HepG2 (cell line): ENCODE data around the gene RAD54L. TPM values are rescaled to one million over a fixed set of nuclear protein-coding genes. Genes with fewer than 3 reads are reported as not detected.

Experiments
- BRCA1 ChIP-seq: sonication (generic); formaldehyde crosslinking; IDR thresholded peaks from 2 replicates; pipeline ENCODE4 v1.4.0; 2020; ENCODE audit warnings: missing genetic modification reagents
- RBAK ChIP-seq: sonication (generic); formaldehyde crosslinking; IDR thresholded peaks from 2 replicates; pipeline ENCODE4 v1.5.1; 2020; ENCODE audit warnings: mild to moderate bottlenecking, missing genetic modification reagents
- RERE ChIP-seq: IDR thresholded peaks from 2 replicates; pipeline ENCODE4 v1.6.1; 2016; ENCODE audit warnings: low read depth, missing genetic modification reagents, missing compliant biosample characterization
- RFXANK ChIP-seq: IDR thresholded peaks from 2 replicates; pipeline ENCODE4 v1.6.1; 2016
- SPEN ChIP-seq: sonication (generic); formaldehyde crosslinking; IDR thresholded peaks from 2 replicates; pipeline ENCODE4 v1.5.1; 2020; ENCODE audit warnings: low read depth, mild to moderate bottlenecking, missing genetic modification reagents
- TAF15 ChIP-seq: fragments of 200-400 bp; formaldehyde crosslinking; IDR thresholded peaks from one replicate; pipeline ENCODE4 v1.6.1; 2018; ENCODE audit warnings: mild to moderate bottlenecking, low read depth, low read length; ENCODE audit not compliant: poor library complexity, severe bottlenecking
- XBP1 ChIP-seq: sonication (generic); formaldehyde crosslinking; IDR thresholded peaks from 2 replicates; pipeline ENCODE4 v1.5.0; 2020; ENCODE audit warnings: missing genetic modification reagents
- ZEB1 ChIP-seq: IDR thresholded peaks from 2 replicates; pipeline ENCODE4 v1.6.1; 2012; ENCODE audit warnings: mild to moderate bottlenecking, low read depth, inconsistent platforms; ENCODE audit not compliant: insufficient replicate concordance
- ZNF280D ChIP-seq: sonication (generic); formaldehyde crosslinking; IDR thresholded peaks from 2 replicates; pipeline ENCODE4 v1.5.1; 2020; ENCODE audit warnings: mild to moderate bottlenecking, missing genetic modification reagents
- ZNF451 ChIP-seq: sonication (generic); formaldehyde crosslinking; IDR thresholded peaks from 2 replicates; pipeline ENCODE4 v1.5.0; 2020; ENCODE audit warnings: mild to moderate bottlenecking, missing genetic modification reagents
- ZNF562 ChIP-seq: sonication (generic); formaldehyde crosslinking; IDR thresholded peaks from 2 replicates; pipeline ENCODE4 v1.8.0; 2022; ENCODE audit warnings: missing genetic modification reagents, borderline replicate concordance
- ZNF572 ChIP-seq: sonication (generic); formaldehyde crosslinking; IDR thresholded peaks from 2 replicates; pipeline ENCODE4 v1.5.1; 2020; ENCODE audit warnings: mild to moderate bottlenecking, missing genetic modification reagents
- ZNF589 ChIP-seq: sonication (generic); formaldehyde crosslinking; conservative IDR thresholded peaks from 2 replicates; pipeline ENCODE4 v1.8.0; 2022; ENCODE audit warnings: mild to moderate bottlenecking, moderate library complexity, missing genetic modification reagents
- ZNF644 ChIP-seq: IDR thresholded peaks from 2 replicates; pipeline ENCODE4 v1.6.1; 2016; ENCODE audit warnings: low read depth
- ZNF687 ChIP-seq: sonication (generic); formaldehyde crosslinking; IDR thresholded peaks from 2 replicates; pipeline ENCODE4 v1.5.1; 2020; ENCODE audit warnings: mild to moderate bottlenecking, missing genetic modification reagents, moderate library complexity
- polyA plus RNA-seq, 8 experiments: library from polyadenylated mRNA; depleted of rRNA in 3 of 8; stranded (reverse) in 7 of 8; unstranded in 1 of 8; fragments of >200 nt; fragmentation: Illumina TruSeq in 4 of 8; extraction: Trizol in 4 of 8; gene quantifications; 2 replicates each; pipeline versions ENCODE4 v1.2.1 to v1.2.3, GENCODE V29; 2011 to 2016; ENCODE audit warnings: low read depth in 4 of 8, missing spikeins in 1 of 8, mixed read lengths in 1 of 8; ENCODE audit not compliant: insufficient read depth in 1 of 8
- total RNA-seq, 5 experiments: library from RNA; depleted of rRNA; stranded (reverse); fragments of >200 nt; fragmentation: Illumina TruSeq; extraction: Trizol; gene quantifications; 2 replicates each; pipeline ENCODE4 v1.2.3, GENCODE V29; 2016; ENCODE audit warnings: low read depth in 1 of 5

RAD54L gene
- total and polyA plus RNA-seq, 2 of the 13 experiments (the other 11 are each of a cell fraction or from before 2014, with no cell fraction given): 10.2 to 30.0 TPM

GRCh38 chr1:46301808-46302640 is 54.5 kb downstream of the RAD54L start (continued):
- TF ChIP-seq ZNF687 (CRISPR knock-in tag): peak; percentile 77
- no peak for TF ChIP-seq ZNF451 (CRISPR knock-in tag)
- TF ChIP-seq ZEB1: no peak
- no peak for TF ChIP-seq ZNF562
- TF ChIP-seq TAF15: no peak
- TF ChIP-seq ZNF644 (CRISPR knock-in tag): no peak
- no peak; the same call in 1 of the 2 replicates for TF ChIP-seq ZNF589
- peak; percentile 72; the same call in 1 of the 2 replicates for TF ChIP-seq SPEN (CRISPR knock-in tag)
- TF ChIP-seq XBP1: no peak; the same call in 1 of the 2 replicates
- no peak for TF ChIP-seq ZNF280D (CRISPR knock-in tag)
- no peak for TF ChIP-seq RBAK (CRISPR knock-in tag)
- 0 out of 2 replicates have a peak, but pooled peaks have one; percentile 24 for TF ChIP-seq BRCA1 (CRISPR knock-in tag)
- 0 out of 2 replicates have a peak, but pooled peaks have one; percentile 7 for TF ChIP-seq RERE (CRISPR knock-in tag)
- no peak for TF ChIP-seq ZNF572
- TF ChIP-seq RFXANK (CRISPR knock-in tag): no peak
